GM23248 (cell line): Measurements from ENCODE around the gene LIFR.

Source experiments
- EZH2 ChIP-seq: fragments of 200-600 bp; sonication (generic); IDR thresholded peaks from 2 replicates; pipeline ENCODE4 v1.6.1; 2018; ENCODE audit warnings: antibody characterized with exemption, mild to moderate bottlenecking; ENCODE audit not compliant: insufficient read depth, poor library complexity, severe bottlenecking
- EZH2phosphoT487 ChIP-seq: fragments of 200-600 bp; sonication (generic); IDR thresholded peaks from 2 replicates; pipeline ENCODE4 v1.6.1; 2018; ENCODE audit warnings: antibody characterized with exemption, moderate library complexity, mild to moderate bottlenecking, low read depth; ENCODE audit not compliant: insufficient read depth

DNA sequence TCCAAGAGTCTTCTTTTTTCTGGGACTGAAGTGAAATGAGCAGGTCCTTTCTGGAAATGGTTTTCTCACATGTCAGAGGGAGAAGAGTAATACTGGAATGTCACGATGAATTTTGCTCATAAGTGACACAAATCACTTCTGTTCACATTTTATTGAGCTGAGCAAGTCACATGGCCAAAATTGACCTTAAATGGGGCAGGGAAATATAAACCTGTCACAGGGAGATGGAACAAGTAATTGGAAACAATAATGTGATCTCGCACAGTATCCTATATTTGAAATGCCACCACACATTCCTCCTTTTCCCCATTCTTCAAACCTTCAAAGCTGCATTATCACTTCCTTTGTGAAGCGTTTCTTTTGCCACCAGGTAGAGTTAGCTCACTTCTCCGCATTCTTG is 25.2 kb upstream of the LIFR start:
- TF ChIP-seq EZH2 (no peak), EZH2phosphoT487 (no peak)
